Muscle layer of colon (tissue), 2 donors: Measurements from ENCODE around the gene AUTS2.

Source experiments
- H3K27ac ChIP-seq: one replicate; pipeline ENCODE4 v1.7.0; 2013; ENCODE audit warnings: low read depth, mild to moderate bottlenecking, low read length, moderate library complexity
- H3K27me3 ChIP-seq, 2 donors: one replicate each; pipeline ENCODE4 v1.7.0; 2013; ENCODE audit warnings: low read length in 2 of 2, mild to moderate bottlenecking in 2 of 2; ENCODE audit not compliant: insufficient read depth in 2 of 2, control insufficient read depth in 1 of 2
- H3K36me3 ChIP-seq: one replicate; pipeline ENCODE4 v1.7.0; 2013; ENCODE audit warnings: mild to moderate bottlenecking, low read length; ENCODE audit not compliant: insufficient read depth
- H3K4me1 ChIP-seq: one replicate; pipeline ENCODE4 v1.7.0; 2013; ENCODE audit warnings: mild to moderate bottlenecking, low read length; ENCODE audit not compliant: insufficient read depth
- H3K4me3 ChIP-seq, 2 donors: one replicate each; pipeline ENCODE4 v1.7.0; 2013; ENCODE audit warnings: low read length in 2 of 2, low read depth in 1 of 2, mild to moderate bottlenecking in 1 of 2, moderate library complexity in 1 of 2
- H3K9ac ChIP-seq: one replicate; pipeline ENCODE4 v1.7.0; 2013; ENCODE audit warnings: low read length
- H3K9me3 ChIP-seq: one replicate; pipeline ENCODE4 v1.7.0; 2013; ENCODE audit warnings: mild to moderate bottlenecking, low read length
- donor health status: abdominal sarcoma.
- donor health status: Adenocarcinoma of cecum.

AUTS2 gene

DNA sequence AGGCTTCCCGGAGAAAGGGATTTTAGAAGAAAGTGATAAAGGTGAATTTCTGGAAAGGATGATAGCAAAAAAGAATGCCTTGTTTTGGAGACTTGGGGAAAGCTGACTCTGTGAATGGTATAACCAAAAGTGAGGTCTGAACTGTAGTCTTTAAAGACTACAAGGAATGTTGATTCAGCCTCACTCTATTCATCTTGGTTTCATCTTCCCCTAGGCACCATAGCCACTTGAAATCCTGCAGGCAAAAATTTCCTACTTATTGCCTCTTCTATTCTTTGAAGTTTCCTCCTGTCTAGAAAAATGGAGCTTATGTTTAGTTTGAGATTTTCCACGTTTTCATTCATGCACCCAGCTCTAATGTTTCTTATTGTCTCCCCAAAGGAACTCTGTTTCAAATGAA, 518.0 kb downstream of the AUTS2 start:
- H3K27ac ChIP-seq = no peak overlapping the region
- no peaks in the 10 kb centered on the region for H3K4me1 ChIP-seq
- no peaks in the 10 kb centered on the region for H3K36me3 ChIP-seq
- H3K27me3 ChIP-seq = no peaks in the 10 kb centered on the region
- no peak overlapping the region for H3K4me3 ChIP-seq
- peaks cover 5% of the 10 kb centered on the region for H3K9me3 ChIP-seq
- no peak overlapping the region for H3K9ac ChIP-seq

DNA sequence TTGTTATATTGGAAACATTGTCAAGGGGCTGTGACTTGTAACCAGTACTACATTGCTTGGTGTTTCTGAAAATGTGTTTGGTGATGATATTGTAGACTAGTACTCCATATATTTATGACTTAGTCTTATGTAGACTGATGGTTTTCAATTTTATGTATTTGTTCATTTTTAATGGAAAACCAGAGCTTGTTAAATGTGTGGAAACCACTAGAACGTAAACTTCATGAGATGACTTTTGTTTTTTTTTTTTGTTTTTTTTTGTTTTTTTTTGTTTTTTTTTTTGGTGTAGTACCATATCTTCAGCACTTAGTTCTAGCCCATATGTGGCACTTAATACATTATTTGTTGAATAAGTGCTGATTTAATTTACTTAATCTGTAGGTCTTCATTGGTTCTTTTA, 518.6 kb downstream of the AUTS2 start:
- Histone ChIP-seq H3K9ac (no peak overlapping the region), H3K27ac (no peak overlapping the region), H3K4me3 (no peak overlapping the region), H3K4me1 (no peaks in the 10 kb centered on the region), H3K9me3 (peaks cover 5% of the 10 kb centered on the region), H3K27me3 (no peaks in the 10 kb centered on the region), H3K36me3 (no peaks in the 10 kb centered on the region)

DNA sequence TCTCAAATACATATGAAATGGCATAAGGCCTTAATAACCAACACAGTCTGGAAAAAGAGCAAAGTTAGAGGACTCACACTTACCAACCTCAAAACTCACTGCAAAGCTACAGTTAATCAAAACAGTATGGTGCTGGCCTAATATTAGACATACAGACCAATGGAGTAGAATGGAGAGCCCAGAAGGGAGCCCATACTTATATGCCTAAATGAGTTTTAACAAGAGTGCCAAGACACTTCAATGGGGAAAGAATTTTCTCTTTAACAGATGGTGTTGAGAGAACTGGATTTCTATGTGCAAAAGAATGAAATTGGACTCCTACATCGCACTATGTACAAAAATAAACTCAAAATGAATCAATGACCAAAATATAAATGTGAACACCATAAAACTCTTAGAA, 522.6 kb downstream of the AUTS2 start:
- Histone ChIP-seq H3K4me3 (no peak overlapping the region), H3K9ac (no peak overlapping the region), H3K4me1 (no peaks in the 10 kb centered on the region), H3K27me3 (no peaks in the 10 kb centered on the region), H3K9me3 (peaks cover 5% of the 10 kb centered on the region), H3K27ac (no peak overlapping the region), H3K36me3 (no peaks in the 10 kb centered on the region)

DNA sequence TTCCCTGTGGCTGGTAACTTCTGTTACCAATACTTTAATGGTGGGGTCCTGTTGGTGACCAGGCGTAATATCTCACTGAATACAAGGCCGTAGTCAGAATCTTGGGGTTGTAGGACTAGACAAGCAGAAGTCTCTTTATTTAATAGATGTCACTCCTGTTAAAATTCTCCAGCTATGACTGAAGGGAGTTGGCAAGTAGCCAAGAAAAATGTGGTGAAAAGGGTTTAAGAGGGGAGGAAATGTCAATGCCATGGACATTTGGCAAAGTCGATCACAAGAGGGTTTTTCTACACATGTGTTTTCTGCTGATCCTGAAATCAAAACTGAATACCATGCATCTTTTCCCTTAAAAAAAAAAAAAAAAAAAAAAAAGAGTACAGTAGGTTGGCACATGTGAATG, 533.5 kb downstream of the AUTS2 start:
- no peak overlapping the region for H3K4me3 ChIP-seq
- no peaks in the 10 kb centered on the region for H3K36me3 ChIP-seq
- no peaks in the 10 kb centered on the region for H3K9me3 ChIP-seq
- no peaks in the 10 kb centered on the region for H3K27me3 ChIP-seq
- H3K4me1 ChIP-seq = no peaks in the 10 kb centered on the region
- no peak overlapping the region for H3K27ac ChIP-seq
- no peak overlapping the region for H3K9ac ChIP-seq

DNA sequence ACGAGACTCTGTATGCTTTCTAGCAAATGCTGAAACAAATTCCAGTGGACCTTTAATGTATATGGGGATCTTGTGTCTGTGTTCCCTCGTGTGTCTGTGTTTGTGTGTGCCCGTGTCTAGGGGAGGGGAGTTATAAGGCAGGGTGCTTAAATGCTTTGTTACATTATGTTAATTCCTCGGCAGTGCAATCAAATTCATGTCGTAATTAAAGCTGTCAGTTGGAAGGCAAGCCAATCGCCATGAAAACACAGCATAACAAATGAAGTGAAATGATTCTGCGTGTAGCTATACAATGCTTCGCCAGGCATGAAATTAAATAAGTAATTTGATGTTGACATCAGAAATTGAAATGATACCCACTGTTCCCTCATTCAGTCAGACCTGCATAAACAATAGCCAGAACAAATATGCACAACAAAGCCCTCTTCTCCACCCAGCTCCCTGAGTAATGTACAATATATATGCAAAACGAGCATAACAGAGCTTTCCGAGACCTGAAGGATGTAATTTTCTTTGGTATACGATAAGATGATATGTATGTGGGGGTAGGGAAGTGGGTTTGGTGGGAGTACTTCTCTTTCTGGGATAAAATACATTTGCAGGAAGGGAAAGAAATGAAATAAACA, 534.1 kb downstream of the AUTS2 start:
- Histone ChIP-seq H3K4me1 (no peaks in the 10 kb centered on the region), H3K27ac (no peak overlapping the region), H3K4me3 (no peak overlapping the region), H3K27me3 (no peaks in the 10 kb centered on the region), H3K36me3 (no peaks in the 10 kb centered on the region), H3K9me3 (no peaks in the 10 kb centered on the region), H3K9ac (no peak overlapping the region)

DNA sequence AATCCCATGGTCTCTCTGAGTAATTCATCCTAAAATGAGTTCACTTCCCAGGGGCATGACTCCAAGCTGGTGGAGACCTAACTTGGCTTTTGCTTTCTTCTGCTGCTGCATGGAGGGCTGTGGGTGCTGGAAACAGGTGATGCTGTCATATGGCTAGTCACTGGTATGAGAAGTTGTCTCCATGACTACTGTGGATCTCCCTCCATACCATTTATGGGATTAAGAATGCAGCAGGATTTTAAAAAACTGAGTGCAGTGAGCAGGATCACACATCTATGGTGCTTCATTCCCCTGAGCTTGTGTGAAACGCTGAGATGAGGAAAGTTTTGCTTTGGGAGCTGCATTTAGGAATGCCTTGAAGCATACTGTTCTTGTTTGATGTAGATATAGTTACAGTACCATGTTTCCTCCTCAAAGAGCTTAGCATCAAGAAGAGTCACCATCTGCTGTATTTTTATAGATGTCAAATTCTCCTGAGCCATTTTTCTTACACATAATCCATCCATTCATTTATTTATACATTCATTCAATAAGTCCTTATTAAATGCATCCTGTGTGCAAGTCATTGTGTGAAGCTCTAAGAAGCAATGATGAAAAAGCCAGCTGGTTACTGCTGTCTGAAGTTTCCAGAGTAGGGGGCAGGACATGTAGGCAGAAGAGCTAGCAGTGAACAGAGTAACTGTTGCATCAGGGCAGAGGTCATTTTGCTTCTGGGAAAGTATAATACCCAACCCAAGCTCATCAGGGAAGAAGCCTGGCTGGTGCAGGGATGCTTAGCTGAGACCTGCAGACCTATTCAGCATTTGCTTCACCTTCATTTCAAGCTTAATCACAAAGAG, 534.8 kb downstream of the AUTS2 start:
- no peak overlapping the region for H3K4me3 ChIP-seq
- H3K9me3 ChIP-seq = no peaks in the 10 kb centered on the region
- H3K9ac ChIP-seq = no peak overlapping the region
- no peaks in the 10 kb centered on the region for H3K27me3 ChIP-seq
- H3K36me3 ChIP-seq = no peaks in the 10 kb centered on the region
- no peaks in the 10 kb centered on the region for H3K4me1 ChIP-seq
- no peak overlapping the region for H3K27ac ChIP-seq

DNA sequence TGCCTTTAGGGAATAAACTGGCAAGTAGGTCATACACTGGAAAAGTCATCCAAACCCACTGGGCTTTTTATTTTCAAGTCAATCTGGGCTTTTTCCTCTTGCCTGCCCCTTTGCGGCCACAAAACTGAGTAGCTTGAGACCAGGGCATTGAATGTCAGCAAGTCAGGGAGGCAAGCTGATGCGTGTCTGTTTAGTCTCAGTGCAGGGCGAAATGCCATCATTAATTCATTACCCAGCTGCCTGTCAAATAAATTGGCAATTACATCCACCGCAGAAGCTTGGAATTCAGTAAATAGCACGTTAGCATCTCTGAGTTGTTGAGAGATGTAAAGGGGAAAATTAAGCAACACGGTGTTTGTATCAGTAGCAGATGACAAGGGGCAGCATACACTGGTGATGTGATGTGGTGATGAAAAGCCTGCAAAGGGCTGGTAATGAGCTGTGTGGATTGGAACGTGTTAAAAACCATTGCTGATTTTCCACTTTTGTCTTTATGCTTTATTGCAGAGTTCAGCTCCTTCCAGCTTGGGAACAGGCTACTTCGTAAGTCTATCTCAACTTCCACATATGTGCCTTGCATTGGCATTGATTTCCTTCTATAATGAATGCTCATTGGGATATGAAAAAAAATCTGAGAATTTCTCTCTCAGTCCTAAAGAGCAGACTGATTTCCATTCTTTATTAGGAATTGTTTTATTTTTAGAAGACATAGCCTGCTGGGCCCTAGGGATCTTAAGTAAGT, 535.9 kb downstream of the AUTS2 start:
- Histone ChIP-seq H3K9me3 (no peaks in the 10 kb centered on the region), H3K27me3 (no peaks in the 10 kb centered on the region), H3K27ac (no peak overlapping the region), H3K4me3 (no peak overlapping the region), H3K9ac (no peak overlapping the region), H3K36me3 (no peaks in the 10 kb centered on the region), H3K4me1 (no peaks in the 10 kb centered on the region)

DNA sequence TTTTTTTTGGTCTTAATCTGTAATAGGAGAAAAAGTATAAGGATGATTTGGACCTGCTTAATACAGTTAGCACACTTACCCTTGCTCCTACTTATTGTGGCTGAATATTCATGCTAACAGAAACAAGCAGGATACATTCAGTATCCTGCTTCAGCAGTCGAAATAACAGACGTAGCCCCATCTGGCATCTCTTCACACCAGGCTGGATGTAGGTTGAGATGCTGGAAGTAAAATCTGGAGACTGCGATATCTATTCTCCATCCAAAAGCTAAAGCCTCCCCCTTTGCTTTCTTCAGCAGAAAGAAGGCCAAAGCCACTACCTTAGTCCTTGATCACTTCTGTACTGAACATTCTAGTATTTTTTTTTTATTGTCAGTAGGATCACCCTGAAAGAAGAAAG, 537.4 kb downstream of the AUTS2 start:
- H3K36me3 ChIP-seq = no peaks in the 10 kb centered on the region
- H3K9me3 ChIP-seq = no peaks in the 10 kb centered on the region
- H3K27ac ChIP-seq = no peak overlapping the region
- H3K9ac ChIP-seq = no peak overlapping the region
- H3K4me1 ChIP-seq = no peaks in the 10 kb centered on the region
- no peak overlapping the region for H3K4me3 ChIP-seq
- no peaks in the 10 kb centered on the region for H3K27me3 ChIP-seq

DNA sequence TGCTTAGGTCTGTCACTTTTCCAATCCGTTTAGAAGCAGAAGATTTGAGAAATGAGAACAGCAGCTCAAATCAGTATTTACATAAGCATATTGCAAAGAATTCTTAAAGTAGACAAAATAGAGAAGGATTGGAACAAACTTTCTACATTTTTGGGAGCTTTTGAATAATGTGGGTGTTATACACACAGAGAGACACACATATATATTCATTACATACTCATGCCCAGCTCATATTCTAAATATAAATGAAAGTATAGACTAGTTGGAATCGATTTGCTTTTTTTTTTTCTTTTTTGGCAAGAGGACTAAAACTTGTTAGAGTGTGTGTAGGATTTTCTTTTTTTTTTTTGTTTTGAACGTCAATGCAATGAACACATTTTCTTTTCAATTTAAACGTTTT, 538.9 kb downstream of the AUTS2 start:
- no peak overlapping the region for H3K4me3 ChIP-seq
- no peaks in the 10 kb centered on the region for H3K36me3 ChIP-seq
- H3K27me3 ChIP-seq = no peaks in the 10 kb centered on the region
- H3K9ac ChIP-seq = no peak overlapping the region
- H3K9me3 ChIP-seq = no peaks in the 10 kb centered on the region
- no peaks in the 10 kb centered on the region for H3K4me1 ChIP-seq
- H3K27ac ChIP-seq = no peak overlapping the region

DNA sequence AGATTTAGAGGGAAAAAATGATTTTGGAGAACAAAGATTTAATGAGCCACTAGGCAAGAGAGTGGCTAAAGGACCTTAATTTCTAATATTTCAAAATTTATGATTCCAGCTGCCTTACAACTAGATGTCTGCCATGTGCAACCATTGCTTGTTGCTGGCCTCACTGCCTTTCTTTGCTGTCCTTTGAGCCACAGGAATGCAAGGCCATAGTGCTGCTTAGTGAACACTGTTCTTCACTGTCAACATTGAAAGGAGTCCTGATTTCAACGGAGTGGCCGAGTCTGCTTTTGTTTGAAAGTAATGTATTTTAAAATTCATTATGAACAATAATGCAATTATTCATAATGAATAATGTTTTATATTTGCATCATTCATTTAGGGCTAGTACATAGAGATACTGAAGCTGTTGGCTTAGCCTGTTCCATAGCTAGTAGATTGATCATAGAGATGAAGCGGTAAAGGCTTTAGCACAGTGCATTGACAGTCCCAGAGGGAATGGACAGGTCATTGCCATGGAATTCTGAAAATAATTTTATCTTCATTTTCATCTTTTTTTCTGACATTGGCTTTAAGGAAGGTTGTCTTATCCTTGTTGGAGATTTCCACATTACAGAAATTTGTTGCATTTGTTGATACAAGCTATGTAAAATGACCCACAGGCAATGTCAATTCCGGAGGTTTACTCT, 544.1 kb downstream of the AUTS2 start:
- H3K36me3 ChIP-seq = no peaks in the 10 kb centered on the region
- H3K9ac ChIP-seq = no peak overlapping the region
- H3K27ac ChIP-seq = no peak overlapping the region
- no peaks in the 10 kb centered on the region for H3K9me3 ChIP-seq
- no peaks in the 10 kb centered on the region for H3K27me3 ChIP-seq
- H3K4me1 ChIP-seq = peaks cover 6% of the 10 kb centered on the region
- no peak overlapping the region for H3K4me3 ChIP-seq
